Measurements from ENCODE around the gene DISC1. TPM values are rescaled to one million over a fixed set of nuclear protein-coding genes. Genes with fewer than 3 reads are reported as not detected.

DISC1 gene
- total and polyA plus RNA-seq, 2 donors (not counting 1 experiment from before 2014, with no cell fraction given), result 2.7 to 4.3 TPM

- POLR2A ChIA-PET, result no interaction called here
- Histone ChIP-seq H3K4me1 (ENCODE audit: control insufficient read depth in 2 of 2, insufficient read depth in 2 of 2, low read length in 2 of 2) (peaks cover 0 to 5% of the 10 kb centered on the region in 2 donors), H3K79me2 (ENCODE audit: control insufficient read depth, insufficient read depth, low read length) (no peaks in the 10 kb centered on the region), H3K9ac (ENCODE audit: low read length) (no peak overlapping the region), H2AFZ (ENCODE audit: insufficient read depth, low read depth, low read length, poor library complexity, severe bottlenecking) (no peak overlapping the region), H3K4me3 (ENCODE audit: control extremely low read depth in 1 of 5, extremely low read depth in 1 of 5, insufficient read depth in 1 of 5, low read depth in 2 of 5, low read length in 4 of 5) (no peak overlapping the region), H3K4me2 (replicated peaks; ENCODE audit: low read depth, low read length, poor library complexity, severe bottlenecking) (no peak overlapping the region), H3K9me3 (ENCODE audit: control extremely low read depth in 1 of 3, control insufficient read depth in 2 of 3, insufficient read depth in 1 of 3, low read length in 2 of 3) (peaks cover 0 to 9% (median 0%) of the 10 kb centered on the region in 3 donors), H4K20me1 (ENCODE audit: control insufficient read depth, insufficient read depth, low read length, poor library complexity, severe bottlenecking) (no peaks in the 10 kb centered on the region), H3K36me3 (replicated peaks in 1 of 2; ENCODE audit: control extremely low read depth in 1 of 2, control insufficient read depth in 1 of 2, extremely low read depth in 1 of 2, insufficient read depth in 2 of 2, low read length in 1 of 2) (no peaks in the 10 kb centered on the region), H3K27me3 (replicated peaks in 1 of 4; ENCODE audit: control extremely low read depth in 1 of 4, control insufficient read depth in 3 of 4, insufficient read depth in 4 of 4, low read length in 3 of 4) (peaks cover 0 to 10% (median 0%) of the 10 kb centered on the region in 4 experiments), H3K27ac (ENCODE audit: low read length in 2 of 2) (no peak overlapping the region)
- 100% methylated on average over 3 of the region's 8 CpGs for WGBS (ENCODE audit: insufficient coverage)
- CTCF ChIA-PET, result no interaction called here
- ATAC-seq (ENCODE audit: low read depth) (no peak), DNase-seq (no peak)
- peaks cover 11% of the 10 kb centered on the region for H3K4me1 Mint-ChIP-seq
- no peak overlapping the region for H3K27ac Mint-ChIP-seq
- TF ChIP-seq CTCF (IDR thresholded peaks at IDR 0.05) (no peak), EZH2 (IDR thresholded peaks at IDR 0.05; ENCODE audit: borderline replicate concordance, insufficient read depth, low read depth, low read length, poor library complexity, severe bottlenecking) (no peak)
- no peak overlapping the region for H3K4me3 Mint-ChIP-seq
- intact Hi-C loops (cut with micrococcal nuclease), result no loop called here
- peaks cover 14% of the 10 kb centered on the region for H3K27me3 Mint-ChIP-seq
- no peaks in the 10 kb centered on the region for H3K9me3 Mint-ChIP-seq (ENCODE audit: insufficient read depth)
Observed at GRCh38 chr1:231715816-231716722, 89.5 kb downstream of the DISC1 start.

- ATAC-seq (ENCODE audit: low read depth) (no peak), DNase-seq (no peak)
- Histone ChIP-seq H3K36me3 (replicated peaks in 1 of 2; ENCODE audit: control extremely low read depth in 1 of 2, control insufficient read depth in 1 of 2, extremely low read depth in 1 of 2, insufficient read depth in 2 of 2, low read length in 1 of 2) (no peaks in the 10 kb centered on the region), H3K4me3 (ENCODE audit: control extremely low read depth in 1 of 5, extremely low read depth in 1 of 5, insufficient read depth in 1 of 5, low read depth in 2 of 5, low read length in 4 of 5) (no peak overlapping the region), H2AFZ (ENCODE audit: insufficient read depth, low read depth, low read length, poor library complexity, severe bottlenecking) (no peak overlapping the region), H3K4me1 (ENCODE audit: control insufficient read depth in 2 of 2, insufficient read depth in 2 of 2, low read length in 2 of 2) (peaks cover 0 to 5% of the 10 kb centered on the region in 2 donors), H3K27me3 (replicated peaks in 1 of 4; ENCODE audit: control extremely low read depth in 1 of 4, control insufficient read depth in 3 of 4, insufficient read depth in 4 of 4, low read length in 3 of 4) (peaks cover 0 to 8% (median 0%) of the 10 kb centered on the region in 4 experiments), H3K9me3 (ENCODE audit: control extremely low read depth in 1 of 3, control insufficient read depth in 2 of 3, insufficient read depth in 1 of 3, low read length in 2 of 3) (peaks cover 0 to 9% (median 0%) of the 10 kb centered on the region in 3 donors), H3K4me2 (replicated peaks; ENCODE audit: low read depth, low read length, poor library complexity, severe bottlenecking) (no peak overlapping the region), H3K27ac (ENCODE audit: low read length in 2 of 2) (no peak overlapping the region), H4K20me1 (ENCODE audit: control insufficient read depth, insufficient read depth, low read length, poor library complexity, severe bottlenecking) (no peaks in the 10 kb centered on the region), H3K79me2 (ENCODE audit: control insufficient read depth, insufficient read depth, low read length) (no peaks in the 10 kb centered on the region), H3K9ac (ENCODE audit: low read length) (no peak overlapping the region)
- CTCF ChIA-PET, result no interaction called here
- Mint-ChIP-seq H3K27ac (no peak overlapping the region), H3K4me3 (no peak overlapping the region), H3K27me3 (peaks cover 11% of the 10 kb centered on the region), H3K9me3 (ENCODE audit: insufficient read depth) (no peaks in the 10 kb centered on the region), H3K4me1 (peaks cover 11% of the 10 kb centered on the region)
- WGBS (ENCODE audit: insufficient coverage), result 100% methylated on average over 1 of the region's 3 CpGs
- POLR2A ChIA-PET, result no interaction called here
- intact Hi-C loops (cut with micrococcal nuclease), result no loop called here
- TF ChIP-seq EZH2 (IDR thresholded peaks at IDR 0.05; ENCODE audit: borderline replicate concordance, insufficient read depth, low read depth, low read length, poor library complexity, severe bottlenecking), result no peak
- no peak for TF ChIP-seq CTCF (IDR thresholded peaks at IDR 0.05)
Observed at GRCh38 chr1:231716879-231717278, 90.3 kb downstream of the DISC1 start.
